ENCODE measurements around the gene PP2D1.
"Not testable (repeated sequence)": the region's sequence is repeated elsewhere in the genome, so short reads cannot be mapped to it uniquely, and the experiment has no call there.

The PP2D1 gene

DNA sequence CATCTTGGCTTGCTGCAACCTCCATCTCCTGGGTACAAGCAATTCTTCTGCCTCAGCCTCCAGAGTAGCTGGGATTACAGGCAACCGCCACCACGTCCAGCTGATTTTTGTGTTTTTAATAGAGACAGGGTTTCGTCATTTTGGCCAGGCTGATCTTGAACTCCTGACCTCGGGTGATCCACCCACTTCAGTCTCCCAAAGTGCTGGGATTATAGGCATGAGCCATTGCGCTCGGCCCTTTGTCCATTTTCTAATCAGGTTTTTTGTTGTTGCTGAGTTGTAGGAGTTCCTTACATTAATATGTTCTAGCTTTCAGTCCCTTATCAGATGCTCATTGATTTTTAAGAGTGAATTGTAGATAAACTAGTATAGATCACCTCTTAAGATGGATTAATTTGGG, 44.9 kb downstream of the PP2D1 start:
- TF ChIP-seq CTCF (IDR thresholded peaks at IDR 0.05; ENCODE audit: low read depth, low read length, missing control alignments): no peak
- no peak for DNase-seq (ENCODE audit: low read depth)
- no peak overlapping the region for H3K4me3 ChIP-seq (ENCODE audit: low read depth, low read length)

GRCh38 chr3:19961960-19962359, 50.1 kb downstream of the PP2D1 start:
- TF ChIP-seq CTCF (IDR thresholded peaks at IDR 0.05; ENCODE audit: low read depth, low read length, missing control alignments): no peak
- no peak overlapping the region for H3K4me3 ChIP-seq (ENCODE audit: low read depth, low read length)
- DNase-seq (ENCODE audit: low read depth): no peak

- DNase-seq (ENCODE audit: low read depth): no peak
- no peak overlapping the region for H3K4me3 ChIP-seq (ENCODE audit: low read depth, low read length)
- no peak for TF ChIP-seq CTCF (IDR thresholded peaks at IDR 0.05; ENCODE audit: low read depth, low read length, missing control alignments)
Measured at GRCh38 chr3:19960696-19961095, 51.4 kb downstream of the PP2D1 start.

DNA sequence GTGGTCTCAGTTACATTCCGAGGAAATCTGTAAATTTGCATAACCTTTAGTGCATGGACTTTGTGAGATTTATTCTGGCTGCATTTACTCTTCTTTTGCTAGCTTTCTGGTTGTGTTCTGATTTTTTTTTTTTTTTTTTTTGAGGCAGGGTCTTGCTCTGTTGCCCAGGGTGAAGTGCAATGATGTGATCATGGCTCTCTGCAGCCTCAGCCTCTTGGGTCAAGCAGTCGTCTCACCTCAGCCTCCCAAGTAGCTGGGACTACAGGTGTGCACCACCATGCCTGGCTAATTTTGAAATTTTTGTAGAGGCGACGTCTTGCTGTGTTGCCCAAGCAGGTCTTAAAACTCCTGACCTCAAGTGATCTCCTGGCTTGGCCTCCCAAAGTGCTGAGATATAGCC, 52.6 kb downstream of the PP2D1 start:
- no peak for TF ChIP-seq CTCF (IDR thresholded peaks at IDR 0.05; ENCODE audit: low read depth, low read length, missing control alignments)
- DNase-seq (ENCODE audit: low read depth): no peak

GRCh38 chr3:19957354-19957753, 54.7 kb downstream of the PP2D1 start:
- not testable (repeated sequence) for DNase-seq (ENCODE audit: low read depth); H3K4me3 ChIP-seq (ENCODE audit: low read depth, low read length)

More for the DNA sequence above, 52.6 kb downstream of the PP2D1 start:
- no peak overlapping the region for H3K4me3 ChIP-seq (ENCODE audit: low read depth, low read length)

DNA sequence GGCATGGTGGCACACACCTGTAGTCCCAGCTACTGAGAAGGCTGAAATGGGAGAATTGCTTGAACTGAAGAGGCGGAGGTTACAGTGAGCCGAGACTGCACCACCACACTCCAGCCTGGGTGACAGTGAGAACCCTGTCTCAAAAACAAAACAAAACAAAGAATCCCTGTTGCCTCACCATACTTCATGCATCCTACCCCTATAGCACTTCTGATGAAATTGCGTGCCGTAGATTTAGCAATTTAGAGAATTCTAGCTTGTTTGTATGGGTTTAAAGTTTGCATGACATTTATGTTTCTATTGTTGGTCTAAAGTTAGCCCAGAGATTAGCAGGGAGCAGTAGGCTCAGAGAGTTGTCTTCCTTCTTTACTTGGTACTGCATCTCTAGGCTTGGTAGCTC, 57.4 kb downstream of the PP2D1 start:
- no peak for TF ChIP-seq CTCF (IDR thresholded peaks at IDR 0.05; ENCODE audit: low read depth, low read length, missing control alignments)
- H3K4me3 ChIP-seq (ENCODE audit: low read depth, low read length): no peak overlapping the region
- no peak for DNase-seq (ENCODE audit: low read depth)

DNA sequence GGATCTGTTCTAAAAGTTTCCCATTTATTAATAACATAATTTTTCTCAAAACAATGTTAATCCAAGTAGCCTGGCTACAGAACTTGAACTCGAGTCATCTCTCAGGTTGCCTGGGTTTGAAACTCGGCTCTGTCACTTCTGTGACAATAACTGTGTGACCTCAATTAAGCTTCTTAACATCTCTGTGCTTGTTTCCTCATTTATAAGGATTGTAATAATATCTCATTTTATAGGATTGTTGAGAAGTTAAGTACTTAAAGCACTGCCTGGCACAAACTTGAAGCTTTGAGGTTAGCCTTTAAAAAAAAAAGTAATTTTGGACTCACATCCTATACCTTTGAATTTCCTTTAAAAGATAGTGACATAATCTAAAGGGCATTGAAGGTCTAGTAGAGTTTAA, 61.7 kb downstream of the PP2D1 start:
- TF ChIP-seq CTCF (IDR thresholded peaks at IDR 0.05; ENCODE audit: low read depth, low read length, missing control alignments): no peak
- H3K4me3 ChIP-seq (ENCODE audit: low read depth, low read length): no peak overlapping the region
- no peak for DNase-seq (ENCODE audit: low read depth)

DNA sequence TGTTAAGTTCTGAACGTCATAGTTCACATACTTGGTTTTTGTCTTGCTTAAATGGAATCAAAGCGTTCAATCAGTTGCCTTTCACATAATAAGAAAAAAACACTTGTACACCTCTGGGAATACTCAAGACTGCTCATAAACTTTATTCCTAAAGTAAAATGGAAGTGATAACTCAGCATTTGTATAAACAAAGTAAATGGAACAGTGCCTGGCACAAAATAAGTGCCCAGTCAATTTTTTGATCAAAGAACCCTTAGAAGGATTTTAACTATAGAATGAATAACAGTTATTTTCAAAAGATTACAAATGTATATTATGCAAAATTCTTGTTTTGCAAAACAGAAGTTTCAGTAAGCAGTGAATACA, 63.9 kb downstream of the PP2D1 start:
- no peak for DNase-seq (ENCODE audit: low read depth)
- peak overlapping the region; percentile 78 for H3K4me3 ChIP-seq (ENCODE audit: low read depth, low read length)
- TF ChIP-seq CTCF (IDR thresholded peaks at IDR 0.05; ENCODE audit: low read depth, low read length, missing control alignments): no peak

Data from GM12864 (cell line).